Endothelial cell of umbilical vein (primary cell): ENCODE data around the gene CDC25A.

Experiments used
- EZH2 ChIP-seq: IDR thresholded peaks from 2 replicates; pipeline ENCODE4 v1.6.1; 2012; ENCODE audit warnings: borderline replicate concordance, low read depth, mild to moderate bottlenecking, moderate library complexity, low read length, inconsistent platforms; ENCODE audit not compliant: severe bottlenecking
- FOS ChIP-seq: IDR thresholded peaks from 2 replicates; pipeline ENCODE4 v1.6.1; 2011; ENCODE audit warnings: mild to moderate bottlenecking, low read length, moderate library complexity, borderline replicate concordance; ENCODE audit not compliant: insufficient read depth
- MYC ChIP-seq: IDR thresholded peaks from one replicate; pipeline ENCODE4 v1.6.1; 2011; ENCODE audit warnings: mild to moderate bottlenecking, low read depth, low read length
- POLR2A ChIP-seq: IDR thresholded peaks from 2 replicates; pipeline ENCODE4 v1.6.1; 2012; ENCODE audit warnings: low read depth, mild to moderate bottlenecking, control low read depth, low read length
- POLR2AphosphoS5 ChIP-seq: IDR thresholded peaks from 2 replicates; pipeline ENCODE4 v1.6.1; 2012; ENCODE audit warnings: low read depth, mild to moderate bottlenecking, control low read depth, low read length, moderate library complexity; ENCODE audit not compliant: insufficient read depth
- TF ChIP-seq, protein P1 (sequence below), 2 donors: IDR thresholded peaks; 1 replicate in 1 of 2; 2 replicates in 1 of 2; pipeline ENCODE4 v1.5.1; 2011; ENCODE audit warnings: low read length in 2 of 2, mild to moderate bottlenecking in 2 of 2, moderate library complexity in 2 of 2, control low read depth in 1 of 2, inconsistent platforms in 1 of 2, low read depth in 1 of 2; ENCODE audit not compliant: insufficient read depth in 1 of 2; ENCODE audit errors: extremely low read depth in 1 of 2
- TF ChIP-seq, protein P2 (sequence below): IDR thresholded peaks from 2 replicates; pipeline ENCODE4 v1.6.1; 2011; ENCODE audit not compliant: insufficient read depth, insufficient read length

DNA sequence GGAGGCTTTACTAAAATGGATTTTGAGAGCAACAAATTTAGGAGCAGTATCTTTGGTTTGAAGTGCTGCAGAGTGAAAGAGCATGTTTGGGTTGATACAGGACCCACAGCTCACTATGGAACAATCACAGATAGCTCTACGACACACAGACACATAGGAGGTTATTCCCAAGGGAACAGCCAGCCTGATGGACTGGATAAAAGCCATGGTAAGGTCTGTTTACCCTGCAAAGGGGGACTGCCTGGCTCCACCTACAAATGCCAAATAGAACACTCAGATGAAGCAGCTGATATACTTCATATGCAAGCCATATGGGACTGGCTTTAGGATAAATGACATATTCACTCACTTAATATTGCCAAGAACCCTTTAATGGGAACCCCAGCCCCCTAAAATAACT is 75.4 kb downstream of the CDC25A start:
- TF ChIP-seq, protein P1, sequence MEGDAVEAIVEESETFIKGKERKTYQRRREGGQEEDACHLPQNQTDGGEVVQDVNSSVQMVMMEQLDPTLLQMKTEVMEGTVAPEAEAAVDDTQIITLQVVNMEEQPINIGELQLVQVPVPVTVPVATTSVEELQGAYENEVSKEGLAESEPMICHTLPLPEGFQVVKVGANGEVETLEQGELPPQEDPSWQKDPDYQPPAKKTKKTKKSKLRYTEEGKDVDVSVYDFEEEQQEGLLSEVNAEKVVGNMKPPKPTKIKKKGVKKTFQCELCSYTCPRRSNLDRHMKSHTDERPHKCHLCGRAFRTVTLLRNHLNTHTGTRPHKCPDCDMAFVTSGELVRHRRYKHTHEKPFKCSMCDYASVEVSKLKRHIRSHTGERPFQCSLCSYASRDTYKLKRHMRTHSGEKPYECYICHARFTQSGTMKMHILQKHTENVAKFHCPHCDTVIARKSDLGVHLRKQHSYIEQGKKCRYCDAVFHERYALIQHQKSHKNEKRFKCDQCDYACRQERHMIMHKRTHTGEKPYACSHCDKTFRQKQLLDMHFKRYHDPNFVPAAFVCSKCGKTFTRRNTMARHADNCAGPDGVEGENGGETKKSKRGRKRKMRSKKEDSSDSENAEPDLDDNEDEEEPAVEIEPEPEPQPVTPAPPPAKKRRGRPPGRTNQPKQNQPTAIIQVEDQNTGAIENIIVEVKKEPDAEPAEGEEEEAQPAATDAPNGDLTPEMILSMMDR (IDR thresholded peaks at IDR 0.05; ENCODE audit: extremely low read depth in 1 of 2, insufficient read depth in 1 of 2, low read depth in 1 of 2, low read length in 2 of 2): no peak
- TF ChIP-seq POLR2A (no peak), MYC (no peak), FOS (no peak), POLR2AphosphoS5 (no peak), EZH2 (no peak)
- TF ChIP-seq, protein P2, sequence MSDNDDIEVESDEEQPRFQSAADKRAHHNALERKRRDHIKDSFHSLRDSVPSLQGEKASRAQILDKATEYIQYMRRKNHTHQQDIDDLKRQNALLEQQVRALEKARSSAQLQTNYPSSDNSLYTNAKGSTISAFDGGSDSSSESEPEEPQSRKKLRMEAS: no peak
